Neutrophil (primary cell): Measurements from ENCODE around the gene RAD51B.

ENCODE experiments used
- H3K27ac ChIP-seq: fragments of 200-600 bp; sonication (generic); 2 replicates; pipeline ENCODE4 v1.5.1; 2016; ENCODE audit warnings: mild to moderate bottlenecking, moderate library complexity
- H3K27me3 ChIP-seq: fragments of 200-600 bp; sonication (generic); 2 replicates; pipeline ENCODE4 v1.6.0; 2016; ENCODE audit warnings: mild to moderate bottlenecking
- H3K36me3 ChIP-seq: fragments of 200-600 bp; sonication (generic); 2 replicates; pipeline ENCODE4 v1.5.1; 2017
- H3K4me1 ChIP-seq, 2 experiments: fragments of 200-600 bp in 1 of 2; sonication (generic) in 1 of 2; 1 replicate in 1 of 2; 2 replicates in 1 of 2; pipeline versions ENCODE4 v1.5.1 to v1.6.1; 2013 to 2016; ENCODE audit warnings: low read depth in 1 of 2, low read length in 1 of 2, mild to moderate bottlenecking in 1 of 2, moderate library complexity in 1 of 2; ENCODE audit not compliant: control insufficient read depth in 1 of 2, insufficient read depth in 1 of 2
- H3K4me3 ChIP-seq, 2 experiments: fragments of 200-600 bp in 1 of 2; sonication (generic) in 1 of 2; 1 replicate in 1 of 2; 2 replicates in 1 of 2; pipeline ENCODE4 v1.5.1; 2013 to 2016; ENCODE audit warnings: low read depth in 1 of 2, low read length in 1 of 2, mild to moderate bottlenecking in 1 of 2, moderate library complexity in 1 of 2
- H3K9me3 ChIP-seq: fragments of 200-600 bp; sonication (generic); 2 replicates; pipeline ENCODE4 v1.5.1; 2016
- TF ChIP-seq, protein P1 (sequence below): fragments of 200-600 bp; sonication (generic); IDR thresholded peaks from 2 replicates; pipeline ENCODE4 v1.5.1; 2016; ENCODE audit warnings: antibody characterized with exemption

Gene RAD51B

DNA sequence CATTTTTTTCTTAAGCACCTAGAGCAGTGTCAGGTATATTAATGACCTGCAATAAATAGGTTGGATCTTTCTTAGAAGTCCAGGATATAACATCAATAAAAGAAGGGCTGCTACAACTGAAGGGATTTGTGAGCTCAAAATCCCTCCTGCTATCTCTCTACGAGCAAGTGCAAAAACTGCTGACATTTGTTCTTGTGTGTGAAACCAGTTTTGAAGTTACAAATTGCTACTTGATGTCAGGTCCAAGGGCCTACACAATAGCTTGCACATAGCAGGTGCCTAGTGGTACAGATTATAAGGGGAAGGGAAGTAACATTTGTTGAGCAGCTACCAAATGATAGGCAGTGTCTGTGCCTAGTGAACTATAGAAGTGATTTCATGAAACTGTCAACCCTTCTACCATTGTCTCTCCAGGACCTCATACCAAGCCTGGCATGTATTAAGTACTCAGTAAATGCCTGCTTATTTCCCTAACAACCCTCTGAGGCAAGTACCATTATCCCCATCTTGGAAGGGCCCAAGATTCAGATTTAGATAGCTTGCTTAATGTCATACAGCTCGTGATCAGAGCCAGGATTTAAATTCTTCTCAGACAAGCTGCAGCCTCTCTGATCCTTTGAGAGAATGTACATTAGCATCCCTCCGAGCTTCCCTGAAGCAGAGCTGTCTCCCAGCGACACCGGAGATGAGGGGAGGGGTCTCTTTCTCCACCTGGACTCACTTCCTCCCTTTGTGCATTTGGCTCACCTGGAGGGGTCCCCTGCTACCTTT lies 673.0 kb downstream of the RAD51B start:
- Histone ChIP-seq H3K27me3 (no peaks in the 10 kb centered on the region), H3K9me3 (no peaks in the 10 kb centered on the region), H3K4me3 (no peak overlapping the region), H3K27ac (no peak overlapping the region), H3K36me3 (no peaks in the 10 kb centered on the region), H3K4me1 (no peaks in the 10 kb centered on the region)
- TF ChIP-seq, protein P1, sequence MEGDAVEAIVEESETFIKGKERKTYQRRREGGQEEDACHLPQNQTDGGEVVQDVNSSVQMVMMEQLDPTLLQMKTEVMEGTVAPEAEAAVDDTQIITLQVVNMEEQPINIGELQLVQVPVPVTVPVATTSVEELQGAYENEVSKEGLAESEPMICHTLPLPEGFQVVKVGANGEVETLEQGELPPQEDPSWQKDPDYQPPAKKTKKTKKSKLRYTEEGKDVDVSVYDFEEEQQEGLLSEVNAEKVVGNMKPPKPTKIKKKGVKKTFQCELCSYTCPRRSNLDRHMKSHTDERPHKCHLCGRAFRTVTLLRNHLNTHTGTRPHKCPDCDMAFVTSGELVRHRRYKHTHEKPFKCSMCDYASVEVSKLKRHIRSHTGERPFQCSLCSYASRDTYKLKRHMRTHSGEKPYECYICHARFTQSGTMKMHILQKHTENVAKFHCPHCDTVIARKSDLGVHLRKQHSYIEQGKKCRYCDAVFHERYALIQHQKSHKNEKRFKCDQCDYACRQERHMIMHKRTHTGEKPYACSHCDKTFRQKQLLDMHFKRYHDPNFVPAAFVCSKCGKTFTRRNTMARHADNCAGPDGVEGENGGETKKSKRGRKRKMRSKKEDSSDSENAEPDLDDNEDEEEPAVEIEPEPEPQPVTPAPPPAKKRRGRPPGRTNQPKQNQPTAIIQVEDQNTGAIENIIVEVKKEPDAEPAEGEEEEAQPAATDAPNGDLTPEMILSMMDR: no peak

DNA sequence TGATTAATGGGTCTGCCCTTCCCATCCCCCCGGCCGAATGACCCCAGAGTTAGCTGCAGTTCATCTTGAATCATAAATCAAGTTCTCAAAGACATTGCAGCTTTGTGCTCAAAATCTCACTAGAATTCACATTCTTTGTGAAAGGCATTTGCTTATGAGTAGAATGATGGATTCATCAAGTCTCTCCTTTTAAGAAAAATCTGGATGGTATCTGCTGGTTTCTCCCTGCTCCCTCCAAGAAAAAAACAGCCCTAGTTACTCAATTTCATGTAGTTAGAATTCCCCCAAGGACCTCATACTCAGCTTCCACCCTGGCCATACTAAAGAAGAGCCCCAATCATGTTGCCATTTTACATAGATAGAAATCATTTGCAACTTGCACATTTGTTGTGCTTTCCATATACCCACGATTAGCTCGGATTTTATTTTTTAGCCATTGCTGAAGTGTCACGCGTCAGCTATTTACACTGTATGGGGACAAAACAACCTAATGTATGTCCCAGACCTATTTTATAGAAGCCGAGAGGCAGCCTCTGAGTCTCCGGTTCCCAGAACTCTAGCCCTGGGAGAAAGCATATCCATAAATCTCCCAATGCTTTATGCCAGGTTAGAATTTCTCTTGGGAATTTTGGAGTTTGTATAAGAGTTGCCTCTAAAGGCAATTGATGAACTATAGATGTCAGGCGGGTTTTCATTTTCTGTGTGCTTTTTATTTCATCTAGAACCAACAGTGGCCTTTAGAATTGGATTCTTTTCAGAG lies 673.8 kb downstream of the RAD51B start:
- TF ChIP-seq, protein P1: no peak
- Histone ChIP-seq H3K27me3 (no peaks in the 10 kb centered on the region), H3K27ac (no peak overlapping the region), H3K9me3 (no peaks in the 10 kb centered on the region), H3K36me3 (no peaks in the 10 kb centered on the region), H3K4me1 (no peaks in the 10 kb centered on the region), H3K4me3 (no peak overlapping the region)

DNA sequence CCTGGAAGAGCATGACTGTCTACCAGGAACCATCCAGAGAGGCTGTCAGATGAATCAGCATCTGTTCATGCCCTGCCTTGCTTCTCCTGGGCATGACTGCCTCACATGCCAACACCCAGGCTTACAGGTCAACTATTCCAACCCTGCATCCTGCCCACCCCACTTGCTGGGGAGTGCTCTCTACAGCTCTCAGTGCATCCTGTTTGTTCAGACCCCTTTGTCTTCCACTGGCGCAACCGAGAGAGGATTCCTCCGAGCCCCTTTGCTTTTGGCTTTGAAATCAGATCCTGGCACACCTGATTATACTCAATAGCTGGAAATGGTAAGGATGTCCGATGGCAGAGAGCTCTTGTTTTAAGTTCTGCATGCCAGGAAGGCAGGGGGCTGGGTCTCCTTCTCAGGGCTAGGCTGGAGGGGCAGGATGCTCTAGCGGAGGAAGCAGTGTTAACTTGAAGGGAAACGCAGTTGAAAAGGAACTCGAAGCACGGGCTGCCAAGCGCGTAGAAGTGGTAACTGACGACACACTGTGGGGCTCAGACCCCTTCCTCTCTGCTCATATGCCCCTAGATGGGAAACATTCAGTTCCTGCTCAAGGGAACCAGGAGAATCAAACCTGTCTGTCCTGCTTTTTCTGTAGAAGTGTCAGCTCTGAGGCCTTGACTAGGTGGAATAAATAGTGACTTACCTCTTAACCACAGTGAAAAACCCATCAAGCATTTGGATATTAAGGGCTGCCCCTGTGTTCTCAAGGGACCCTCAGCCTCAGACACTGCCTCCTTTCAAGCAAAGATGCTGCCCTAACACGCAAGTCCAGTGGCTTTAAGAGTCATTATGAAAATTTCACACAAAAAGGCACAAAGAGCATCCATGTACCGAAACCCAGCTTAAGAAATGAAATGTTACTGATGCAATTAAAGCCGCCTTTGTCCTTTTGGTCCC lies 675.8 kb downstream of the RAD51B start:
- Histone ChIP-seq H3K27me3 (no peaks in the 10 kb centered on the region), H3K27ac (no peak overlapping the region), H3K4me1 (no peaks in the 10 kb centered on the region), H3K4me3 (no peak overlapping the region), H3K9me3 (no peaks in the 10 kb centered on the region), H3K36me3 (no peaks in the 10 kb centered on the region)
- TF ChIP-seq, protein P1: no peak

DNA sequence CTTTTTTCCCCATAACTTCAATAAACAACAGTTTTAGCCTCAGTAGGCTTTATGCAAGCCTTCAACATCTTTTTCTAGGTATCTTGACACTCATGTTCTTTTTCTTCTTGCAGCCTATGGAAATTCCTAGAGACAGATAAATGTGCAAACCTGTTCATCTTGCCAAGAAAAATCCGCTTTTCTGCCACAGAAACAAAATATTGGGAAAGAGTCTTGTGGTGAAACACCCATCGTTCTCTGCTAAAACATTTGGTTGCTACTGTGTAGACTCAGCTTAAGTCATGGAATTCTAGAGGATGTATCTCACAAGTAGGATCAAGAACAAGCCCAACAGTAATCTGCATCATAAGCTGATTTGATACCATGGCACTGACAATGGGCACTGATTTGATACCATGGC lies 677.4 kb downstream of the RAD51B start:
- TF ChIP-seq, protein P1: no peak
- H3K36me3 ChIP-seq: no peaks in the 10 kb centered on the region
- H3K9me3 ChIP-seq: no peaks in the 10 kb centered on the region
- H3K4me1 ChIP-seq: no peaks in the 10 kb centered on the region
- H3K4me3 ChIP-seq: no peak overlapping the region
- no peak overlapping the region for H3K27ac ChIP-seq
- H3K27me3 ChIP-seq: no peaks in the 10 kb centered on the region

DNA sequence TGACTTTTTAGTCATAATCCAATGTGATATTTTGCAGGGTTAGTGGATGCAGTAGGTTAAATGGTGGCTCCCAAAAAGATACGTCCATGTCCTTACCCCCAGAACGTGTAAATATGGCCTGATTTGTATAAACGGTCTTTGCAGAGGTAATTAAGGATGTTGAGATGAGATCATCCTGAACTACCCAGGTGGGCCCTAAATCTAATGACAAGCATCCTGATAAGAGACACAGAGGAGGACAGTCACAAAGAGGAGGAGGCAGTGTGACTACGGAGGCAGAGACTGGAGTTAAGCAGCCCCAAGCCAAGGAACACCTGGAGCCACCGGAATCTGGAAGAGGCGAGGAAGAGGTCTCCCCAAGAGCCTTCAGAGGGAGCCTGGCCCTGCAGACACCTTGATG lies 679.9 kb downstream of the RAD51B start:
- Histone ChIP-seq H3K4me3 (no peak overlapping the region), H3K27me3 (no peaks in the 10 kb centered on the region), H3K27ac (no peak overlapping the region), H3K9me3 (no peaks in the 10 kb centered on the region), H3K4me1 (no peaks in the 10 kb centered on the region), H3K36me3 (no peaks in the 10 kb centered on the region)
- TF ChIP-seq, protein P1: no peak
